A549 (cell line): ENCODE data around the gene CWF19L2. TPM values are rescaled to one million over a fixed set of nuclear protein-coding genes. Genes with fewer than 3 reads are reported as not detected.
"Not testable (repeated sequence)": the region's sequence is repeated elsewhere in the genome, so short reads cannot be mapped to it uniquely, and the experiment has no call there.

Experiments
- ATAC-seq, 2 experiments: fragments of 200-7000 bp in 1 of 2; fragments of >200 bp in 1 of 2; cut with Nextera tagmentation in 1 of 2; cut with Tn5 transposase in 1 of 2; 3 replicates each; pipeline versions ENCODE4 v1.8.0 to v1.9.1; 2018 to 2020; ENCODE audit warnings: mild to moderate bottlenecking in 1 of 2, moderate library complexity in 1 of 2
- CTCF ChIA-PET: fragments of 300-600 bp; sonication (Branson Sonifier 250); formaldehyde crosslinking; extraction: SDS; loops from one replicate; lab custom pipeline; 2021; ENCODE audit warnings: antibody characterized with exemption, inconsistent platforms; lab: Yijun Ruan, JAX
- POLR2A ChIA-PET: fragments of 350-600 bp; formaldehyde crosslinking; extraction: SDS; loops from one replicate; lab custom pipeline; 2021; ENCODE audit warnings: antibody characterized with exemption, inconsistent platforms; lab: Yijun Ruan, JAX
- DNase-seq, 2 experiments: peaks; one replicate each; pipeline versions ENCODE4 v3.0.0 to v3.0.0-alpha.2; 2011 to 2016; ENCODE audit warnings: low read depth in 1 of 2, low spot score in 1 of 2
- FAIRE-seq: peaks from 2 replicates; lab custom pipeline; 2011; peaks lifted over from hg19 to GRCh38; lab: Jason Lieb, UNC
- H3K27ac ChIP-seq, 2 experiments: fragments of >200 bp; sonication (Bioruptor Twin); formaldehyde crosslinking; 3 replicates each; pipeline ENCODE4 v1.5.1; 2016 to 2017
- H3K4me1 ChIP-seq: fragments of >200 bp; sonication (Bioruptor Twin); formaldehyde crosslinking; 3 replicates; pipeline ENCODE4 v1.6.1; 2016
- H3K4me2 ChIP-seq: fragments of >200 bp; sonication (Bioruptor Twin); formaldehyde crosslinking; 3 replicates; pipeline ENCODE4 v1.6.1; 2016
- H3K4me3 ChIP-seq: fragments of >200 bp; sonication (Bioruptor Twin); formaldehyde crosslinking; 3 replicates; pipeline ENCODE4 v1.5.1; 2016
- H3K9me3 ChIP-seq: fragments of >200 bp; sonication (Bioruptor Twin); formaldehyde crosslinking; 3 replicates; pipeline ENCODE4 v1.6.1; 2016
- BCL3 ChIP-seq: fragments of >200 bp; sonication (Bioruptor Twin); formaldehyde crosslinking; IDR thresholded peaks from 3 replicates; pipeline ENCODE4 v1.6.1; 2016
- BHLHE40 ChIP-seq: IDR thresholded peaks from 2 replicates; pipeline ENCODE4 v1.6.1; 2012; ENCODE audit warnings: low read depth, low read length, inconsistent platforms
- CTCF ChIP-seq: fragments of >200 bp; sonication (Bioruptor Twin); formaldehyde crosslinking; IDR thresholded peaks from 3 replicates; pipeline ENCODE4 v1.5.1; 2016
- E2F6 ChIP-seq: IDR thresholded peaks from 2 replicates; pipeline ENCODE4 v1.6.1; 2012; ENCODE audit warnings: low read depth, borderline replicate concordance
- EHF ChIP-seq: fragments of 250-450 bp; sonication (Bioruptor Pico); IDR thresholded peaks from 2 replicates; pipeline ENCODE4 v1.5.0; 2020; ENCODE audit warnings: mild to moderate bottlenecking
- ELK1 ChIP-seq: fragments of 150-350 bp; IDR thresholded peaks from 2 replicates; pipeline ENCODE4 v1.6.1; 2014; ENCODE audit warnings: low read depth, mild to moderate bottlenecking, low read length
- FOSB ChIP-seq: fragments of 250-450 bp; sonication (Bioruptor Pico); IDR thresholded peaks from 2 replicates; pipeline ENCODE4 v1.5.0; 2020; ENCODE audit warnings: mild to moderate bottlenecking, moderate library complexity
- HDAC2 ChIP-seq: fragments of 200-600 bp; sonication (generic); IDR thresholded peaks from 2 replicates; pipeline ENCODE4 v1.6.1; 2016
- HES2 ChIP-seq: fragments of >200 bp; sonication (Bioruptor Twin); formaldehyde crosslinking; IDR thresholded peaks from 2 replicates; pipeline ENCODE4 v1.6.1; 2016
- HOXB13 ChIP-seq: fragments of 250-450 bp; sonication (Bioruptor Pico); IDR thresholded peaks from 2 replicates; pipeline ENCODE4 v1.5.0; 2020; ENCODE audit warnings: low read depth, mild to moderate bottlenecking, moderate library complexity
- KDM5A ChIP-seq: fragments of 200-600 bp; sonication (generic); IDR thresholded peaks from 2 replicates; pipeline ENCODE4 v1.6.1; 2016; ENCODE audit warnings: antibody characterized with exemption, mild to moderate bottlenecking
- MAFK ChIP-seq: fragments of 450-650 bp; IDR thresholded peaks from 2 replicates; pipeline ENCODE4 v1.6.1; 2014; ENCODE audit not compliant: partially characterized antibody
- MAX ChIP-seq: IDR thresholded peaks from 2 replicates; pipeline ENCODE4 v1.6.1; 2012
- PHF8 ChIP-seq: fragments of 200-600 bp; sonication (generic); IDR thresholded peaks from 2 replicates; pipeline ENCODE4 v1.6.1; 2016; ENCODE audit warnings: low read depth, mild to moderate bottlenecking, antibody characterized with exemption, moderate library complexity, borderline replicate concordance
- POLR2A ChIP-seq: IDR thresholded peaks from 2 replicates; pipeline ENCODE4 v1.6.1; 2012; ENCODE audit warnings: mild to moderate bottlenecking, low read length
- POLR2AphosphoS2 ChIP-seq: conservative IDR thresholded peaks from 2 replicates; pipeline ENCODE4 v1.6.1; 2012; ENCODE audit warnings: low read length, improper control_type of control experiment, inconsistent platforms
- RAD21 ChIP-seq, 2 experiments: fragments of >200 bp in 1 of 2; sonication (Bioruptor Twin) in 1 of 2; formaldehyde crosslinking in 1 of 2; IDR thresholded peaks in 1 of 2; conservative IDR thresholded peaks in 1 of 2; 2 replicates in 1 of 2; 3 replicates in 1 of 2; pipeline ENCODE4 v1.6.1; 2012 to 2018; ENCODE audit warnings: inconsistent platforms in 1 of 2
- RARB ChIP-seq: fragments of 250-450 bp; sonication (Bioruptor Pico); IDR thresholded peaks from 2 replicates; pipeline ENCODE4 v1.8.0; 2021; ENCODE audit warnings: mild to moderate bottlenecking, moderate library complexity
- RCOR1 ChIP-seq: fragments of 150-350 bp; IDR thresholded peaks from 2 replicates; pipeline ENCODE4 v1.6.1; 2014; ENCODE audit warnings: antibody characterized with exemption, low read length, low read depth
- RNF2 ChIP-seq: fragments of 200-600 bp; sonication (generic); IDR thresholded peaks from 2 replicates; pipeline ENCODE4 v1.6.1; 2016; ENCODE audit warnings: low read depth, mild to moderate bottlenecking, antibody characterized with exemption, moderate library complexity, borderline replicate concordance
- SMC3 ChIP-seq: fragments of >200 bp; sonication (Bioruptor Twin); formaldehyde crosslinking; IDR thresholded peaks from 3 replicates; pipeline ENCODE4 v1.6.1; 2018; ENCODE audit warnings: inconsistent platforms
- SREBF2 ChIP-seq: fragments of 450-650 bp; IDR thresholded peaks from 2 replicates; pipeline ENCODE4 v1.6.1; 2014; ENCODE audit warnings: mild to moderate bottlenecking, moderate library complexity
- ZC3H11A ChIP-seq: fragments of 450-650 bp; IDR thresholded peaks from 2 replicates; pipeline ENCODE4 v1.6.1; 2014; ENCODE audit warnings: antibody characterized with exemption, mild to moderate bottlenecking
- ZNF302 ChIP-seq: fragments of 250-450 bp; sonication (Bioruptor Pico); IDR thresholded peaks from 2 replicates; pipeline ENCODE4 v1.9.0; 2021; ENCODE audit warnings: inconsistent platforms, mild to moderate bottlenecking, moderate library complexity
- WGBS: methylation state at CpG from one replicate; pipeline ENCODE4 v1.1.6; 2017; ENCODE audit errors: missing lambda C conversion rate; 5-methylcytosine and 5-hydroxymethylcytosine counted together
- polyA plus RNA-seq, 4 experiments: library from polyadenylated mRNA; depleted of rRNA in 3 of 4; stranded (reverse); fragments of >200 nt; fragmentation: RNase III in 1 of 4; extraction: RNeasy Plus Mini Kit Qiagen cat#74134 plus additional on column Dnase treatment in 1 of 4; gene quantifications; 2 replicates in 3 of 4; 3 replicates in 1 of 4; pipeline ENCODE4 v1.2.3, GENCODE V29; 2011 to 2017

CWF19L2 gene
- polyA plus RNA-seq, 2 of the 4 experiments (the other 2 are of a cell fraction) = 5.4 to 5.8 TPM

- DNase-seq = no peak
- whole genome bisulfite sequencing = no CpG with 5 or more reads among the region's 1 CpG
- Histone ChIP-seq H3K4me2 (no peak overlapping the region), H3K9me3 (no peaks in the 10 kb centered on the region), H3K27ac (no peak overlapping the region), H3K4me3 (no peak overlapping the region), H3K4me1 (no peaks in the 10 kb centered on the region)
- POLR2A ChIA-PET = no interaction called here
- TF ChIP-seq HDAC2 (no peak), EHF (CRISPR knock-in tag) (no peak), HOXB13 (CRISPR knock-in tag) (no peak), POLR2A (no peak), E2F6 (no peak), FOSB (no peak), RARB (CRISPR knock-in tag) (no peak), BHLHE40 (no peak), MAFK (no peak), ELK1 (no peak), SREBF2 (no peak), PHF8 (no peak)
- CTCF ChIA-PET = interaction anchor here (0.6 kb wide), 1 partner anchor 664 kb away, joined by 3 read pairs; no protein-coding TSS in a partner anchor
- ATAC-seq = no peak
- no peak for FAIRE-seq
Observed at GRCh38 chr11:107501713-107502112, 44.1 kb upstream of the CWF19L2 start.

- CTCF ChIA-PET, H3K27ac ChIP-seq, H3K4me2 ChIP-seq, H3K4me3 ChIP-seq, ATAC-seq, POLR2A ChIA-PET, H3K4me1 ChIP-seq, DNase-seq, H3K9me3 ChIP-seq, FAIRE-seq: not testable (repeated sequence)
- WGBS = 79% methylated on average over 7 of the region's 7 CpGs
Observed at GRCh38 chr11:107497371-107497770, 39.7 kb upstream of the CWF19L2 start.

GRCh38 chr11:107496011-107496410, 38.4 kb upstream of the CWF19L2 start:
- WGBS = 55% methylated on average over 4 of the region's 4 CpGs
- no peak for DNase-seq
- Histone ChIP-seq H3K4me1 (peaks cover 9% of the 10 kb centered on the region; the same call in 1 of the 3 replicates), H3K4me2 (no peak overlapping the region), H3K9me3 (no peaks in the 10 kb centered on the region), H3K4me3 (no peak overlapping the region), H3K27ac (no peak overlapping the region)
- TF ChIP-seq PHF8 (no peak), RAD21 (conservative IDR thresholded peaks at IDR 0.05 in 1 of 2, IDR thresholded peaks at IDR 0.05 in 1 of 2) (no peak), BHLHE40 (no peak), HDAC2 (no peak), KDM5A (no peak)
- ChIA-PET CTCF (no interaction called here), POLR2A (no interaction called here)
- no peak for FAIRE-seq
- ATAC-seq = no peak

- Histone ChIP-seq H3K4me3 (no peak overlapping the region), H3K4me1 (peaks cover 9% of the 10 kb centered on the region; the same call in 1 of the 3 replicates)
- no peak for ATAC-seq
- no peak for TF ChIP-seq MAX
- no peak for TF ChIP-seq E2F6
- no peak for TF ChIP-seq HDAC2
- no peak for TF ChIP-seq SMC3
- TF ChIP-seq ZC3H11A = no peak
- TF ChIP-seq BCL3 = no peak
- TF ChIP-seq RAD21 (conservative IDR thresholded peaks at IDR 0.05 in 1 of 2, IDR thresholded peaks at IDR 0.05 in 1 of 2) = no peak
- no peak for TF ChIP-seq CTCF
- no peak for TF ChIP-seq RNF2
- TF ChIP-seq HES2 = no peak
- TF ChIP-seq PHF8 = no peak
- no peak for TF ChIP-seq KDM5A
- TF ChIP-seq FOSB = no peak
- no peak for TF ChIP-seq ZNF302 (CRISPR knock-in tag)
- TF ChIP-seq RCOR1 = no peak
- no peak for TF ChIP-seq POLR2AphosphoS2
- TF ChIP-seq, all 56 proteins: peak for 0
- H3K4me2 ChIP-seq = no peak overlapping the region
- no peaks in the 10 kb centered on the region for H3K9me3 ChIP-seq
- DNase-seq = no peak
- H3K27ac ChIP-seq = no peak overlapping the region
- WGBS = 40% methylated on average over 1 of the region's 1 CpG
- FAIRE-seq = no peak
- ChIA-PET CTCF (no interaction called here), POLR2A (interaction anchor here (1.0 kb wide), 1 partner anchor 36 kb away, joined by 3 read pairs; the partner anchor contains the start of gene CWF19L2)
Observed at GRCh38 chr11:107494055-107494454, 36.4 kb upstream of the CWF19L2 start.
